ENCODE measurements around the gene SREBF1.

- TF ChIP-seq CTCF (IDR thresholded peaks at IDR 0.05) (no peak), POLR2A (IDR thresholded peaks at IDR 0.05) (no peak)
These were observed 16.1 kb upstream of the SREBF1 start for GRCh38 chr17:17852930-17853329.
